Stimulated activated naive CD8-positive, alpha-beta T cell treated with anti-CD3 and anti-CD28 coated beads, Interleukin-15, Interleukin-2, amounts not matched to agents 100 ng/mL and 50 ng/mL, for 24 hours (primary cell): ENCODE measurements around the gene SLC31A1.
"Not testable (repeated sequence)": the region's sequence is repeated elsewhere in the genome, so short reads cannot be mapped to it uniquely, and the experiment has no call there.

Experiments
- H3K27ac Mint-ChIP-seq: one replicate; pipeline ENCODE4 v1.8.0; 2021; ENCODE audit warnings: mild to moderate bottlenecking, mixed read lengths
- H3K27me3 Mint-ChIP-seq: one replicate; pipeline ENCODE4 v1.8.0; 2021; ENCODE audit warnings: mixed read lengths
- H3K36me3 Mint-ChIP-seq: one replicate; pipeline ENCODE4 v1.8.0; 2021; ENCODE audit warnings: low read depth, mixed read lengths
- H3K4me1 Mint-ChIP-seq: one replicate; pipeline ENCODE4 v1.8.0; 2021; ENCODE audit warnings: low read depth, mixed read lengths
- H3K4me3 Mint-ChIP-seq: one replicate; pipeline ENCODE4 v1.8.0; 2021; ENCODE audit warnings: mild to moderate bottlenecking, mixed read lengths
- H3K9me3 Mint-ChIP-seq: one replicate; pipeline ENCODE4 v1.8.0; 2021; ENCODE audit warnings: mixed read lengths

SLC31A1 gene

GRCh38 chr9:113237026-113237425 lies 15.7 kb downstream of the SLC31A1 start:
- H3K4me3 Mint-ChIP-seq = no peak overlapping the region

GRCh38 chr9:113238202-113238858 lies 17.0 kb downstream of the SLC31A1 start:
- H3K36me3 Mint-ChIP-seq = no peaks in the 10 kb centered on the region
- H3K4me1 Mint-ChIP-seq = peaks cover 16% of the 10 kb centered on the region
- no peaks in the 10 kb centered on the region for H3K27me3 Mint-ChIP-seq
- no peak overlapping the region for H3K4me3 Mint-ChIP-seq
- H3K9me3 Mint-ChIP-seq = no peaks in the 10 kb centered on the region
- no peak overlapping the region for H3K27ac Mint-ChIP-seq

More at GRCh38 chr9:113237026-113237425, 15.7 kb downstream of the SLC31A1 start:
- Mint-ChIP-seq H3K9me3 (no peaks in the 10 kb centered on the region), H3K27me3 (no peaks in the 10 kb centered on the region), H3K4me1 (peaks cover 23% of the 10 kb centered on the region), H3K27ac (no peak overlapping the region), H3K36me3 (no peaks in the 10 kb centered on the region)

GRCh38 chr9:113238859-113239232 lies 17.5 kb downstream of the SLC31A1 start:
- H3K9me3 Mint-ChIP-seq = no peaks in the 10 kb centered on the region
- peaks cover 12% of the 10 kb centered on the region for H3K4me1 Mint-ChIP-seq
- no peak overlapping the region for H3K4me3 Mint-ChIP-seq
- H3K36me3 Mint-ChIP-seq = no peaks in the 10 kb centered on the region
- no peak overlapping the region for H3K27ac Mint-ChIP-seq
- H3K27me3 Mint-ChIP-seq = no peaks in the 10 kb centered on the region

GRCh38 chr9:113241161-113241560 lies 19.8 kb downstream of the SLC31A1 start:
- Mint-ChIP-seq H3K9me3 (no peaks in the 10 kb centered on the region), H3K4me1 (peaks cover 12% of the 10 kb centered on the region), H3K27ac (no peak overlapping the region), H3K4me3 (no peak overlapping the region), H3K27me3 (no peaks in the 10 kb centered on the region), H3K36me3 (no peaks in the 10 kb centered on the region)

- Mint-ChIP-seq H3K27ac (no peak overlapping the region), H3K27me3 (no peaks in the 10 kb centered on the region), H3K36me3 (peaks cover 6% of the 10 kb centered on the region), H3K9me3 (no peaks in the 10 kb centered on the region), H3K4me1 (peaks cover 12% of the 10 kb centered on the region), H3K4me3 (no peak overlapping the region)
These were observed 23.2 kb downstream of the SLC31A1 start for GRCh38 chr9:113244556-113244955.

GRCh38 chr9:113245894-113246293 lies 24.6 kb downstream of the SLC31A1 start:
- Mint-ChIP-seq H3K36me3 (peaks cover 10% of the 10 kb centered on the region), H3K4me3 (no peak overlapping the region), H3K27me3 (no peaks in the 10 kb centered on the region), H3K27ac (no peak overlapping the region), H3K9me3 (peaks cover 3% of the 10 kb centered on the region), H3K4me1 (peaks cover 11% of the 10 kb centered on the region)

GRCh38 chr9:113246928-113247327 lies 25.6 kb downstream of the SLC31A1 start:
- H3K27me3 Mint-ChIP-seq = no peaks in the 10 kb centered on the region
- H3K36me3 Mint-ChIP-seq = peaks cover 10% of the 10 kb centered on the region
- H3K9me3 Mint-ChIP-seq = peaks cover 3% of the 10 kb centered on the region
- no peak overlapping the region for H3K4me3 Mint-ChIP-seq
- peaks cover 6% of the 10 kb centered on the region for H3K4me1 Mint-ChIP-seq
- no peak overlapping the region for H3K27ac Mint-ChIP-seq

GRCh38 chr9:113247640-113248039 lies 26.3 kb downstream of the SLC31A1 start:
- Mint-ChIP-seq H3K4me3 (no peak overlapping the region), H3K4me1 (peaks cover 3% of the 10 kb centered on the region), H3K27me3 (no peaks in the 10 kb centered on the region), H3K36me3 (peaks cover 10% of the 10 kb centered on the region), H3K27ac (no peak overlapping the region), H3K9me3 (peaks cover 3% of the 10 kb centered on the region)

- H3K4me1 Mint-ChIP-seq, H3K36me3 Mint-ChIP-seq, H3K4me3 Mint-ChIP-seq, H3K9me3 Mint-ChIP-seq, H3K27ac Mint-ChIP-seq, H3K27me3 Mint-ChIP-seq: not testable (repeated sequence)
These were observed 28.3 kb downstream of the SLC31A1 start for GRCh38 chr9:113249661-113250060.

- peaks cover 3% of the 10 kb centered on the region for H3K9me3 Mint-ChIP-seq
- H3K36me3 Mint-ChIP-seq = peaks cover 10% of the 10 kb centered on the region
- H3K4me3 Mint-ChIP-seq = no peak overlapping the region
- no peak overlapping the region for H3K27ac Mint-ChIP-seq
- H3K27me3 Mint-ChIP-seq = no peaks in the 10 kb centered on the region
- no peaks in the 10 kb centered on the region for H3K4me1 Mint-ChIP-seq
These were observed 29.5 kb downstream of the SLC31A1 start for GRCh38 chr9:113250807-113251206.

GRCh38 chr9:113254991-113255390 lies 33.6 kb downstream of the SLC31A1 start:
- peaks cover 23% of the 10 kb centered on the region for H3K36me3 Mint-ChIP-seq
- H3K4me1 Mint-ChIP-seq = no peaks in the 10 kb centered on the region
- H3K9me3 Mint-ChIP-seq = peaks cover 3% of the 10 kb centered on the region
- no peak overlapping the region for H3K27ac Mint-ChIP-seq
- H3K27me3 Mint-ChIP-seq = no peaks in the 10 kb centered on the region
- no peak overlapping the region for H3K4me3 Mint-ChIP-seq

GRCh38 chr9:113255438-113255837 lies 34.1 kb downstream of the SLC31A1 start:
- Mint-ChIP-seq H3K27ac (no peak overlapping the region), H3K9me3 (peaks cover 3% of the 10 kb centered on the region), H3K27me3 (no peaks in the 10 kb centered on the region), H3K4me1 (no peaks in the 10 kb centered on the region), H3K4me3 (no peak overlapping the region), H3K36me3 (peaks cover 28% of the 10 kb centered on the region)

GRCh38 chr9:113257863-113258262 lies 36.5 kb downstream of the SLC31A1 start:
- H3K36me3 Mint-ChIP-seq = peaks cover 43% of the 10 kb centered on the region
- H3K4me3 Mint-ChIP-seq = no peak overlapping the region
- no peak overlapping the region for H3K27ac Mint-ChIP-seq
- no peaks in the 10 kb centered on the region for H3K9me3 Mint-ChIP-seq
- no peaks in the 10 kb centered on the region for H3K4me1 Mint-ChIP-seq
- no peaks in the 10 kb centered on the region for H3K27me3 Mint-ChIP-seq

- no peaks in the 10 kb centered on the region for H3K4me1 Mint-ChIP-seq
- H3K27ac Mint-ChIP-seq = no peak overlapping the region
- no peaks in the 10 kb centered on the region for H3K9me3 Mint-ChIP-seq
- H3K27me3 Mint-ChIP-seq = no peaks in the 10 kb centered on the region
- H3K36me3 Mint-ChIP-seq = peaks cover 43% of the 10 kb centered on the region
- no peak overlapping the region for H3K4me3 Mint-ChIP-seq
These were observed 36.9 kb downstream of the SLC31A1 start for GRCh38 chr9:113258282-113258681.

- Mint-ChIP-seq H3K27ac (no peak overlapping the region), H3K4me1 (no peaks in the 10 kb centered on the region), H3K36me3 (peaks cover 51% of the 10 kb centered on the region), H3K4me3 (no peak overlapping the region), H3K27me3 (no peaks in the 10 kb centered on the region), H3K9me3 (no peaks in the 10 kb centered on the region)
These were observed 40.8 kb downstream of the SLC31A1 start for GRCh38 chr9:113261917-113262671.

GRCh38 chr9:113266174-113266573 lies 44.8 kb downstream of the SLC31A1 start:
- no peaks in the 10 kb centered on the region for H3K27me3 Mint-ChIP-seq
- no peak overlapping the region for H3K4me3 Mint-ChIP-seq
- peaks cover 7% of the 10 kb centered on the region for H3K4me1 Mint-ChIP-seq
- no peaks in the 10 kb centered on the region for H3K9me3 Mint-ChIP-seq
- H3K27ac Mint-ChIP-seq = no peak overlapping the region
- peaks cover 42% of the 10 kb centered on the region for H3K36me3 Mint-ChIP-seq
